Stimulated activated CD4-positive, alpha-beta T cell treated with anti-CD3 and anti-CD28 coated beads, Interleukin-1b, Interleukin-23, amount 100 ng/mL, for 48 hours (primary cell): Measurements from ENCODE around the gene FOXN3.
"Not testable (repeated sequence)": the region's sequence is repeated elsewhere in the genome, so short reads cannot be mapped to it uniquely, and the experiment has no call there.

Source experiments
- DNase-seq: peaks from one replicate; pipeline ENCODE4 v3.0.0-alpha.2; 2020

Gene FOXN3

DNA sequence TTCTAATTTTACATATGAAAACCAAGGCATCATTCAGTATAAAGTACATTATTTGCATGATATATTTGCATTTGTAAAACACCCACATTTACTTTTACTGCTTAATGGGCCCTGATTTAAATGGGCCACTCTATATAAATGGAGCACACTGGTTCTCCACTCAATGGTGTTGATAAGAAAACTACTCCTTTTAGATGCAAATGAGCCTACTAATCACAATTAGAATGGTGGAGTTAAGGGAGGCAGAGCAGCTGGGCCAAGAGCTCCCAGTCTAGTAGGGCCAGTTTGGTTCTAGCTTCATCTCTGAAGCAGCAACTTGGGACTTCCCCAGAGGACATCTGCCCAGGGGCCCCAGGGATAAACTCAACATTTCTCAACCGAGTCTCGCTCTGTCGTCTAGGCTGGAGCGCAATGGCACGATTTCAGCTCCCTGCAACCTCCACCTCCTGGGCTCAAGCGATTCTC is 120.7 kb downstream of the FOXN3 start:
- no peak for DNase-seq

DNA sequence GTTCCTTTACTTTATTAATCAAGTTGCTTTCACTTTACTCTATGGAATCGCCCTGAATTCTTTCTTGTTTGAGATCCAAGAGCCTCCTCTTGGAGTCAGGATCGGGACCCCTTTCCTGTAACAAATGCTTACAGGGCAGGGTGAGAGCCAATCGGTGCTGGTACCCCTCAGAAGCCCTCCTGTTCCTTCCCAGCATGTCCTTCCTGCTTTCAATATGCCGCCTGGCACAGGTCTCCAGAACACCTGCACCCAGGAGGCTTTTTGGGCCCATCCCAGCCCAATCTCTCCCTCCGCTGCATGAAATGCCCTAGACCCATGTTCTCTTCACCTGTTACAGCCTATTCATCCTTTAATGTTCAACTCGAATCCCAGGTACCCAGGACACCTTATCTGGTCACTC is 122.2 kb downstream of the FOXN3 start:
- DNase-seq: no peak

DNA sequence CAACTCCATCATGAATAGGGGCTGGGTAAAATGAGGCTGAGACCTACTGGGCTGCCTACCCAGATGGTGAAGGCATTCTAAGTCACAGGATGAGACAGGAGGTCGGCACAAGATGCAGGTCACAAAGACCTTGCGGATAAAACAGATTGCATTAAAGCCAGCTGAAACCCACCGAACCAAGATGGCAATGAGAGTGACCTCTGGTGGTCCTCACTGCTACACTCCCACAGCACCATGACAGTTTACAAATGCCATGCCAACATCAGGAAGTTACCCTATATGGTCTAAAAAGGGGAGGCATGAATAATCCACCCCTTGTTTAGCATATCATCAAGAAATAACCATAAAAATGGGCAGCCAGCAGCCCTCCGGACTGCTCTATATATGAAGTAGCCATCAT is 122.6 kb downstream of the FOXN3 start:
- DNase-seq: not testable (repeated sequence)

DNA sequence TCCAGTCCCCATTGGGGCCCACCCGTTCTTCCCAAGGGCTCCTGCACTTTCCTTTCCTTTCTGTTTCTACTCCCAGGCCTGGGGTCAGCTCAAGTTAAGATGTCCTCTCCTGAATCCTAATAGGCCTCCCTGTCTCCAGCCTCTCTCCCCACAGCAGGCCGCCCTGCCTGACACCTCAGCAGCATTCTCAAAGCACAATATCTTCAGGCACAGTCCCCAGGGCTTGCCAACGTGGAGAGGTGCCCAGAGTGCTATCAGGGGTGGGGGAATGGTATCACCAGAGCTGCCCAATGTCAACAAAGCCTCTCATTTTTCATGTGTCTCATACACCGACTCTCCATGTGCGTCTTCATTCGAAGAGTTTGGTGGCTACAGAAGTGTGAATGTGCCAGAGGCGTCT is 123.0 kb downstream of the FOXN3 start:
- DNase-seq: no peak

DNA sequence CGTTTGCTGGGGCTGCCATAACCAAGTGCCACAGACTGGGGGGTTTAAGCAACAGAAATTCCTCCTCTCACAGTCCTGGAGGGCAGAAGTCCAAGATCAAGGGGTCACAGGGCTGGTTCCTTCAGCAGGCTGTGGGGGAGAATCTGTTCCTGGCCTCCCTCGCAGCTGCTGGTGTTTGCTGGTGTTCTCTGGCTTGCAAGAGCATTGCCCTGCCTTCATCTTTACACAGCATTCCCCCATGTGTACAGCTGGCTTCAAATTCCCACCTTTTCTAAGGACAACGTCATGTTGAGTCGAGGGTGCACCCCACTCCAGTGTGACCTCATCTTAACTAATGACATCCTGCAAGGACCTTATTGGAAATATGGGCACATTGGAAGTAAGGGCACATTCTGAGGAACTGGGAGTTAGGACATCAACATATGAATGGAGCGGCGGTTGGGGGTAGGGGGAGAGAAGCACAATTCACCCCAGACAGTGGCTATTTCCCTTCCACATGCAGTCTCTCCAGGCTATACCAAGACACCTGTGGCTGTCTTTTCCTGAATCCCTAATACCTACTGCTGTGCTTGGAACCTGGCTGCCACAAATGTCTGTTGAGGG is 123.6 kb downstream of the FOXN3 start:
- no peak for DNase-seq

DNA sequence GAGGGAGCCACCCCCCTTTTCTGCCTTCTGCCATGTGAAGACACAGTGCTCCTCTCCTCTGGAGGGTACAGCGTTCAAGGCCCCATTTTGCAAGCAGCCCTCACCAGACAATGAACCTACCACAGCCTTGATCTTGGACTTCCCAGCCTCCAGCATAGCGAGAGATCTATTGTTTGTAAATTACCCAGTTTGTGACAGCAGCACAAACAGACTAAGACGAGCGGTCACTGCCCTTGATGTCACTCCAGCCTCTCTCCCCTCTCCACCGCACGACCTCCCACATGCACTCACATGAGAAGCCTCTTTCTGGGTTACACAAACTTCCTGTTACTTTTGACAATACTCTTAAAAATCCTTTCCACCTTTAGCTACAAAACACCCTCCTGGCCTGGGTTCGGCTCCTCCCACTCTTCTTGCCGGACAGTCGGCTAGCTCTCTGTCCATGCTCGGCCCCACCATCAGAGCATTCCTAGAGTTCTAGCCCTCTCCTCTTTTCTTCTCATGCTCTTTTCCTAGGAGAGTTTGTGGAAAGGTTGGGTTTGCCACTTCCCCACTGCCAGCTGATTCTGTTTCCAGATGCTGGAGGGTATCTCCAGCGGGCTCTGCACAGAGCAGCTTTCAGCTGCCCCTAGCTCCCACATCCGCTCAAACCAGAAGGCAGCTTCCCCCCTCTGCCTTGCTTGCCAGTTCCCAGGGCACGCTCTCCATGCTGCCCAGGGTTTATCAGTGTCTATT is 124.3 kb downstream of the FOXN3 start:
- no peak for DNase-seq

DNA sequence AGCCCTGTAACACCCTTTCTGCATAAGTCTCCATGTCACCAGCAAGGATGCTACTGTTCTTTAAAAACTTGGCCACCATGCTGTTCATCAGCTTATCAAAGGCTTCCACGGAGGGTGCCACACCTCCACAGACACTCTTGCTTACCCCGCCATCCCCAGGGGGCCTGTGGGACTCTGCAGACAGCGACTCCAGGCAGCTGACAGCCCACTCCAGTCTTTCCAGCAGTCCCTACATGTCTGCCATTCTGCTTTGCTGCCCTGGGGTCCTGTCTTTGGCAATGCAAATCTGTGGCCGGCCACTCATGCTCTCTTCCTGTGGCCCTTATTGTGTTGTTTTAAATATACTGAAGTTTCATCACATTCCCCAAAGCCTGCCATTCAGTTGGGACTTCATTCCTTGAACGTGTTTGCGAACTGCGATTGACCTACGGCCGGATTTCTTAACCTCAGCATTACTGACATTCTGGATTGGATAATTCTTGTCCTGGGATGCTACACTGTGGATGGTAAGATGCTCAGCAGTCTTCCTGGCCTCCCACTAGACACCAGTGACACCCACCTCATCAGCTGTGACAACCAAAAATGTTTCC is 125.6 kb downstream of the FOXN3 start:
- DNase-seq: no peak

DNA sequence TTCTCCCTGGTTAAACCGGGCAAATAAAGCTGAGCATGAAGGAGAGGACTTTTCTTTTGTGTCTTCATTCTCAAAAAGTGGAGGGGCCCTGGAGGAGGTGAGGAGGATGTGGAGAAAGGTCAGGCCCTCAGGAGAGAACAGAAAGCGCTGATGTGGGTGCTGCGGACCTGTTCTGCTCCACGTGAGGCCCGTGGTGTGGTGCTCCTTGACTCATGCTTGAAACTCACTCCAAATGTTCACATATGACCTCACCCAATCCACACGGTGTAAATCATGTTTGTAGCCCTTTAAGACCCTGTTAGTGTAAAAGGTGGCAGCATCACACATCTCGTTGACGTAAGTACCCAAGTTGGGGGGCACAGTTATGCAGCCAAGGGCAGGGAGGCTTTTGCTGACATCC is 126.2 kb downstream of the FOXN3 start:
- DNase-seq: no peak

DNA sequence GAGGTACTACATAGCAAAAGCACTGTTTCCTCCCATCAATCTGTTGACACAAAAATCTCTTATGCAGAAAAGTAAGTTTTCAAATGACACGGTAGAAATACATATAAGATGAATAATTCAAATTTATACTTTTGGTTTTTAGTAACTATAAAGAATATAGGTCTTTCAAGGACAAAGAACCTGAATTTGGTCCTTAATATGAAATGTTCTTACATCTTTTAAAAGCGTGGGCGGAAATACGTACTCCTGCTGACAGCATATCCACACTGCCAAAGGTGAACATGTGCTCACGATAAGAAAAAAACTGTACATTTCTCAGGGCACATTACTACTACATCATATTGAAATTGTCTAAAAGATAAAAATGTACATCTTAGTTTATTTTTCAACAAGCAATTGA is 127.6 kb downstream of the FOXN3 start:
- DNase-seq: no peak

DNA sequence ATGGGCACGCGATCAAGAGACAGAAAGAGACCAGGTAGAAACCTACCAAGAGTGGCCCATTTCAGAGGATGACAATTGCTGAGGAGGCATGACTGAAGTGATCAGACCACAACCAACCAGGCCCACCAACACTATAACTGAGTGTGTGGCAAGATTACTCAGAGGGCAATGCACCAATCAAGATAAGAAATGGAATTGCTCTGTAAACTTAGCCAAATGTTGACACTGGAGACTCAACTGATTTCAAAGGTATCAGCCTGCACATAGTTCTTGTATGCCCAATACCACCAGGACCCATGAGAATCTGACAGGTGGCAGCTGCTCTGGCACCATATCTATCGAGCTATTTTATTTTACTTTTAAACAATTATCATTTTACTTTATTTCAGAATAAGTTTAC is 128.9 kb downstream of the FOXN3 start:
- DNase-seq: no peak

DNA sequence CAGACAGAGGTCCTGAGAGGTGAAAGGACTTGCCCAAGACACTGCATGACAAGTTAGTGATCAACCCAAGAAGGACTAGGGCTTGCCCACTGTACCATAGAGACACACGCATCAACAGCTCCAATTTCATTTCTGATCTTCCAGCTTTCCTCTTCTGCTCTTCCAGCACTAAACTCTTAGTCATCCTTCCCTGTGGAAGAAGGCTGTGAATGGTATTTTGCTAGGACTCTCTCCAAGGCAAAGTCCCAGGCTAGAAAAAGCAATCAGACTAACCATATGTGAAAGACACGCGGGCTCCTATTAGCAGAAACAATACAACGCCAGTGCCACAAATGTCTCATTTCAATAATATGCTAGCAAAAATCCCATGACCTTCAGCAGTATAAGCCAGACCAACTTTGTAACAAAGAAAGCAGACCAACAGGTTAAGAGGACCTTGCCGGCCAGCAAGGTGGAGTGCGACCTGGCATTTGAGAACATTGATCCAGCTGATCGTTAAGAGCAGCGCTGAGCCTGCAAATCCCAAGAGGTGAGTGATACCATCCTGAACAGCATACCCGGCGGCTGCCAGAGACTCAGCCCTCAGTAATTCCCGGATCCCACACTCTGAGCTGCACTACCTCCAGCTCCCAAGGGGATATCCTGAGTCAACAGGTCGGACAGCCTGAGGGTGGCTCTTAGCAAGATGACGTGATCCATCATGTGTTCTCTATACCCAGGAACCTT is 132.5 kb downstream of the FOXN3 start:
- no peak for DNase-seq

DNA sequence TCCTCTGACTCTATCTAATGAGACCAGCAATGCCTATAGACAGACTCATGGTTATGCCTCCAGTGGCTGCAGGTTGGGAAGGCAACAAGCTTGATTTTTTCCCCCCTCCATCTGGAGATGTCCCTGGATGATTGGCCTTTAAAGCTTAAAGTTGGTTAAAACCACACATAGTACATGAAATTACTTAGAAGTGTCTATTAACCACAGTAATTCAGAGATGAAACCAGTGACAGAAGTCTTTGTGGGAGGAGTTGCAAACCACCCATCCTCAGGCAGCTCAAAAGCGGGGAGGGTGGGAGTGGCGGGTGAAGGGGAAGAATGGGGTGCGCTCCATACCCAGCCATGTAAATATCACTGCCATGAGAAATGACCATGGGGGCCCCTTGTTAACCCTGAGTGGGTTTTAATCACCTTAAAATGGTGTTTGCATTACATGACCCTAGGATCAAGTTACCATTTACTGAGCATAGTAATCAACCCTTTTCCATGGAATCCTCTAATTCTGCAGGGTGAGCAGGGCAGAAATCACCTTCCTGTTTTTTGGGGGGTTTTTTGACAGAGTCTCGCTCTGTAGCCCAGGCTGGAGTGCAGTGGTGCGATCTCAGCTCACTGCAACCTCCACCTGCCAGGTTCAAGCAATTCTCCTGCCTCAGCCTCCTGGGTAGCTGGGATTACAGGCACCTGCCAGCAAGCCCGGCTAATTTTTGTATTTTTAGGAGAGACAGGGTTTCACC is 133.5 kb downstream of the FOXN3 start:
- DNase-seq: peak; percentile 40

DNA sequence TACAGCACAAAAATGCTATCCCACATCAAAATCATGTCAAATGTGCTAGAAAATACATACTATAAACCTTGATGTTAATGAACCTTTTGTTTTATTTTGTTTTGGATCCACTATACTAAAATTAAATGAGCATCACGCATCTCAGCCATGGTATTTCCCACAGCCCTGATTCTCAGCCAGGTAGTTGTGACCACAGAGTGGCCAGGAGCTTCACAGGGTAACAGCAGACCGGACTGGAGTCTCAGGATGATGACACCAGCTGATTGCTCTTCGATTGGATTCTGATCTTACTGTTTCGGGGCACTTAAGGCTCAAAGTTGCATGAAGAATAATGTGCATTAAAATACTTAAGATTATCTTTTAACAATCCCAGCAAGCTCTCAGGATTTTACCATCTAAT is 134.8 kb downstream of the FOXN3 start:
- DNase-seq: no peak

DNA sequence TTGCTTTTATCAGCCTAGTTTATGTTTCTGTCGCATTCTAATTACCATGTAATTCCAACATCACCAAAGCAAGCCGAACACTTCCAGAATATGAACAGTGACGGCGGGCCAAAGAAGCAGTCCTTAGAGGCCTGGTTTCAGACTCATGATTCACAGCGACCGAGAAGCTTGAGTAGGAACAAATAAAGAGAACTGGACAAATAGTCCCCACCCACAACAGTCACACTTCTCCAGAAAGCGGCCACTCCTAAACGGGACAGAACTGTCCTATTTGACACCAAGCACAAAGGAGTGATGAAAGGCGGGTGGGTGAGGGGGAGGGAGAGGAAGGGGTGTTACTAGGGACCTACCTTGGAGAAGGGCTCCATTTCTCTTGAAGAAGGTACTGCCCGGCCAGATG is 136.4 kb downstream of the FOXN3 start:
- no peak for DNase-seq

DNA sequence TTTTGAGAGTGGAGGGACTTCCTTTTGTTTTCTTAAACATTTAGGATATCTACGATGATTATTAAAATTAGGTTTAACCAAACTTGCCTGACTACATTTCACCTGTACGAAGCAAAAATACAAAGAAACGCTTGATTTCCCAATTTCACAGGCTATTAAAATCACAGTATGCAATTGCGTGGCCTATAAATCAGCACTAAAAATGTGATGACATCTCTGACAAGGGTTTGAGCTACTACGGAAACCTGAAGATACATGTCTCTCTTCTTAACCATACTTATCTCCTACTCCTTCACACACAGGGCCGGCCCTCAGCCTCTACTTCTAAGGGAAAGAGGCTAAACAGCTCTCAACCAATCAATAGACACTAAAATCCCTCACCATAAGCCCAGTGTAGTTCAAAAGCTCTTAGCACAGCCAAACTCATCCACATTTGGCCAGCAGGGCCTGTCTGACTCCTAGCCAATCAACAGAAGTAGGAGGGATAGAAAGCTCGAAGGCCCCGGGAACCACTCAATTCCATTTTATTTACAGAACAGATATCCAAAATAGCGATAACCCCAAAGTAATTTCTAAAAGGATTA is 137.3 kb downstream of the FOXN3 start:
- DNase-seq: no peak

DNA sequence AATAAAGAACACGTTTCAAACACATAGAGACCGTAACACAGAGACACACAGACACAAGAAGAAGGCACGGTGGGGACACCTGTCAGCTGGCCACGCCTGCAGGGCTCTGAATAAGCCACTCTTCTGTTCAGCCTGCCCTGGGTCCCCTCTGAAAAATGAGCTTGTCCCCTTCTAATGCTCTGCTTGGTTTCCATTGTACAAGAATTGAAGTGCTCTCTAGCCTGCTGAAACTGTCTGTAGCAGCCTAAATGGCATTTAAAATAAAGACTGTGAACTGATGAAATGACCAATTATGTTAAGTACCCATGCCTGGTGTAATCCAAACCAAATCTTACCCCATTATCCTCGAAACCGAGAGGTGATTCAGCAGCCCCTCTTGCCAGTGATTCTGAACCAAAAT is 139.8 kb downstream of the FOXN3 start:
- DNase-seq: no peak

DNA sequence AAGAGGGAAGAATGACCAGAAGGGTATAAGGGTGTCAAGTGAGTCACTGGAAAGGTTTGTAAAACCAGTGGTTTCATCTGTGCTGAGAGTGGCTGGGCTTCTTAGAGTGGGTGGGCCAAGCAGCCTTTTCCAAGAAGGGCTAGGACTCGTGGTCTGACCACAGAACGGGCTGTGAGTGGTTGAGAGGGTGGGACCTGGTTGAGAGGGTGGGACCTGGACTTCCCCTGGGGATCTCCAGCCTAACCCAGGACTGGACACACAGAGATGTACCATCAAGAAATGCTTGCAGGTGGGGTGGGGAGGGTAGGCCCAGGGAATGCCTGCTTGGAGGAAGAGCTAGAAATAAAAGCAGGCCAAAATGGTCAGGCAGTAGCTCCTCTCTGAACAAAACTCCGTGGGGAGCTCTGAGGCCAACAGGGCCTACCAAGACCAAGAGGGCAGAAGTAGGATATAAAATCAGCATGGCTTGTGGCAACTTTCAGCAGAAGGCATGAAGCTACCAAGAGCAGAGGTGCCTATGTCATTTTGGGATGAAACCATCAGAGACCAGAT is 140.5 kb downstream of the FOXN3 start:
- DNase-seq: peak; percentile 85

DNA sequence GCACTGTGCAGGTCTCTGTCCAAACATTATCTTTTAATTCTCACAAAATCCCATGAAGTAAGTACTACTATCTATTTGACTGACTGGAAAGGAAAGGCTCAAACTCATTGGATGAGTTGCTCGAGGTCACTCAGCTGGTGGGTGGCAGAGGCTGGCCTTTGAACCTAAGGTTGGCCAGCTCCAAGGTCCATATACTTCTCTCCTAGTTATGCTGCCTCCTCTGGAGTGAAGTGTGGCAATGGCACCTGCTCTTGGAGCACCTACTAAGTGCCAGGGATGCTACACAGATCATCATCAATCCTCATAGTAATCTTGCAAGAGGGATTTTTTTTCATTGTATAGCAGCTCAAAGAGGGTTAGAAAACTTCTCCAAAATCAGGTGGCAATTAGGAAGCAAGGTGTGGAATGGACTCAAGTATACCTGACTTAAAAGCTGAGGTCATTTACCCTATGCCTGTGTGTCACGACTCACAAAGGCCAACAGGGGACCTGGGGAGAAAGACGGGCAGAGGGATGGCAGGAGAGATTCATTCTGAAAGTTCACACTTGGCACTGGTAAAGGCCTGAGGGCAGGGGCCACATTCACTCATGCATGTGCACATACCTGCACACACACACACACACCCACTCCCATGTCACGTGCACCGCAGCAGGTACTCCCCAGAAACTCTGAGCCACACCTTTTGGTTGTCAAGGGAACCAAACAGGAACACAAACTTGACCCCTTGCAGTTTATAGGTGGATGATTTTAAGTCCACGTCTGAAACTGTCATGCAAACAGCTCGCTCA is 146.4 kb downstream of the FOXN3 start:
- DNase-seq: no peak

DNA sequence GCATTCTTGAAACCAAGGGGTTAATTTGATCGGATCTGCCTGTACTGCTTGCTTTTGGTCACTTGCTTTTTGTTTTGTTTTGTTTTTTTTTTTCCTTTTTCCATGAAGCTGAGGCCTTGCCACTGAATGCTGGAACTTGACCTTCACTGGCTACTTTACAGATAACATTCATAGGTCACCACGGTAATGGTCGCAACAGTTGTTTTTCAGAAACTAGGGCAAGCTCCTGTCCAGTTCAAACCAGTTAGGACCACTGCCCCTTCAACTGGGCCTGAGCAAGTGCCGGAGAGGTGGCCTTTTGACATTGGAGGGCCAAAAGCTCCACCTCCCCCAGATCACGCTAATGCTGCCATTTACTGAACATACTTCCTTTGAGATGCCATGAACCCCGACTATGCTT is 147.6 kb downstream of the FOXN3 start:
- no peak for DNase-seq

DNA sequence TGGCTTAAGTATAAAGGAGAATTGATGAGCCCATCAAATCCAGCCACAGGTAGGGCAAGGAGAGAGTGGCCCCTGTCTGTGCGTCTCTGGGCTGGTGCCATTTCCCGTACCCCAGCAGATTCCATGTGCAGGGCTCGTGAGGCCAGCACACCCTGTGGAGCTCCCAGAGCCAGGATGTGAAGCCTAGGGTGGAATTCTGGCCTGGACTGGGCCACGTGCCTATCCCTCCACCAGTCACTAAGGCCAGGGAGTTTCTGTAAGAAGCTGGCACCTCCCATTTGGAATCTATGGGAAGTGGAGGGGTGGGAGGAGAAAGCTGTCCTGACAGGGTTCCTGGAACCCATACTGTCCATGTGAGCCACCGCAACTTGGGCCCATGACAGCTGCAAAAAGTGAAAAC is 148.5 kb downstream of the FOXN3 start:
- no peak for DNase-seq

DNA sequence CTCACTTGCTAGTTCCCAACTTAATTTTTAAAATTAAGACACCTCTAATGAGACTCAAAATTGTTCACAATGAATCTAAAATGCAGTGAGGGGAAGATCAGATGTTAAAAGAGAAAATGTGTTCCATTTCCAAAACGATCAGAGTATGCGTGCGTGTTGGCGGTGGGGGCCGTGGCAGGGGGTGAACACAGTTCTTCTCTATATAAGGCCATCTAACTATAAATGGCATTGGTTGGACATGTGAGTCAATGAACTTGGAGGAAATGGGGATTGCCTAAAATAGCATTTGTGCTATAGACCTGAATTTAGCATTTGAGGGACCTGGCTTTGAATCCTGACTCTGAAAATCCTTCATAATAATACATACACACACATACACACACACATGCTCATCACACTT is 149.4 kb downstream of the FOXN3 start:
- no peak for DNase-seq

DNA sequence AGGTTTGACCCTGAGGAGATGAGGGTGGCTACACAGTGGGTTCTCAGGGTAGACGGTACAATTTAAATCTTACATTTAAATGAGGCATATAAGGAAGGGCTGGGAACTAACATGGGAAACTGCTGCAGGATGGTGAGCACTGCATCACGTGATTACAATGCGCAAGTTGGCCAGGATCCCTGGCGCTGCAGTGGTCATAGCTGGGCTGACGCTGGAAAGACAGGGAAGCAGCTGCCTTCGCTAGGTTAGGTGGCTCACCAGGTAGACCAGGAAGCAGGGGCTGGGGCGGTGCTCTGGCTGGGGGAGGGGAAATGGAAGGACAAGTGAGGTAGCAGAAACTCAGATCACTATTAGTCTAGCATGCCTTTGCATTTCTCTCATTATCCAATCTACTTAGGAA is 149.9 kb downstream of the FOXN3 start:
- no peak for DNase-seq
